Transverse colon (tissue), 3 donors: ENCODE results near the gene PCP4.

Experiments used
- CTCF ChIP-seq, 5 experiments: fragments of 200-600 bp in 3 of 5; fragments of 450-650 bp in 2 of 5; sonication (generic) in 3 of 5; IDR thresholded peaks; 1 replicate in 2 of 5; 2 replicates in 3 of 5; pipeline ENCODE4 v1.5.1; 2016 to 2017; ENCODE audit warnings: antibody characterized with exemption in 5 of 5, inconsistent platforms in 3 of 5, mild to moderate bottlenecking in 2 of 5, moderate library complexity in 1 of 5
- EP300 ChIP-seq: sonication (generic); formaldehyde crosslinking; IDR thresholded peaks from one replicate; pipeline ENCODE4 v1.6.1; 2017; ENCODE audit warnings: antibody characterized with exemption, low read depth
- POLR2A ChIP-seq: fragments of 450-650 bp; IDR thresholded peaks from one replicate; pipeline ENCODE4 v1.6.1; 2016; ENCODE audit warnings: antibody characterized with exemption, mild to moderate bottlenecking, moderate library complexity

DNA sequence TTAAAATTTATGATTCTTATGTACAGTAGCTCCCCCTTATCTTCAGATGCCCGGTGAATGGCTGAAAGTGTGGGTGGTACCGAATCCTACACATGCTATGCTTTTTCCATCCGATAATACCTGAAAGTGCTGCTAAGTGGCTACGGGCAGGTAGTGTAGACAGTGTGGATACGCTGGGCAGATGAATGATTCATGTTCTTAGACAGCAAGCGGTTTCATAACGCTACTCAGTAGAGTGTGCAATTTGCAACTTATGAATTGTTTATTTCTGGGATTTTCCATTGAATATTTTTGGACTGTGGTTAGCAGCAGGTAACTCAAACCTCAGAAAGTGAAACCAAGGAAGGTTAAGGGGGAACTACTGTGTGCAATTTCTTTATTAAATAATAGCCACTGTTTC, 7.5 kb downstream of the PCP4 start:
- no peak for TF ChIP-seq CTCF (IDR thresholded peaks at IDR 0.05)
- TF ChIP-seq POLR2A: no peak
- no peak for TF ChIP-seq EP300
